ENCODE measurements around the gene LYRM4.

GRCh38 chr6:5250911-5251310, 9.8 kb downstream of the LYRM4 start:
- TF ChIP-seq, protein P1, sequence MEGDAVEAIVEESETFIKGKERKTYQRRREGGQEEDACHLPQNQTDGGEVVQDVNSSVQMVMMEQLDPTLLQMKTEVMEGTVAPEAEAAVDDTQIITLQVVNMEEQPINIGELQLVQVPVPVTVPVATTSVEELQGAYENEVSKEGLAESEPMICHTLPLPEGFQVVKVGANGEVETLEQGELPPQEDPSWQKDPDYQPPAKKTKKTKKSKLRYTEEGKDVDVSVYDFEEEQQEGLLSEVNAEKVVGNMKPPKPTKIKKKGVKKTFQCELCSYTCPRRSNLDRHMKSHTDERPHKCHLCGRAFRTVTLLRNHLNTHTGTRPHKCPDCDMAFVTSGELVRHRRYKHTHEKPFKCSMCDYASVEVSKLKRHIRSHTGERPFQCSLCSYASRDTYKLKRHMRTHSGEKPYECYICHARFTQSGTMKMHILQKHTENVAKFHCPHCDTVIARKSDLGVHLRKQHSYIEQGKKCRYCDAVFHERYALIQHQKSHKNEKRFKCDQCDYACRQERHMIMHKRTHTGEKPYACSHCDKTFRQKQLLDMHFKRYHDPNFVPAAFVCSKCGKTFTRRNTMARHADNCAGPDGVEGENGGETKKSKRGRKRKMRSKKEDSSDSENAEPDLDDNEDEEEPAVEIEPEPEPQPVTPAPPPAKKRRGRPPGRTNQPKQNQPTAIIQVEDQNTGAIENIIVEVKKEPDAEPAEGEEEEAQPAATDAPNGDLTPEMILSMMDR (IDR thresholded peaks at IDR 0.05), result no peak
- no peak for TF ChIP-seq EZH2 (IDR thresholded peaks at IDR 0.05; ENCODE audit: borderline replicate concordance, insufficient read depth, low read depth, low read length, poor library complexity, severe bottlenecking)
